CD4-positive, alpha-beta T cell (primary cell): Measurements from ENCODE around the gene PIK3AP1. TPM values are rescaled to one million over a fixed set of nuclear protein-coding genes. Genes with fewer than 3 reads are reported as not detected.

ENCODE experiments used
- ATAC-seq: fragments of 200-7000 bp; cut with Tn5 transposase; one replicate; pipeline ENCODE4 v1.10.0; 2022; ENCODE audit warnings: mild to moderate bottlenecking; ENCODE audit not compliant: poor library complexity
- CTCF ChIA-PET: fragments of 350-600 bp; sonication (Branson Sonifier 250); formaldehyde crosslinking; loops from one replicate; lab custom pipeline; 2021; ENCODE audit warnings: antibody characterized with exemption, inconsistent platforms; lab: Charles Lee
- POLR2A ChIA-PET: fragments of 350-600 bp; sonication (Branson Sonifier 250); formaldehyde crosslinking; loops from one replicate; lab custom pipeline; 2021; ENCODE audit warnings: antibody characterized with exemption, inconsistent platforms; lab: Charles Lee
- DNase-seq, 14 experiments: peaks; one replicate each; pipeline ENCODE4 v3.0.0-alpha.2; 2013 to 2020; ENCODE audit warnings: mixed read lengths in 2 of 14
- H3K27ac ChIP-seq, 2 donors: one replicate each; pipeline versions ENCODE4 v1.5.1 to v1.7.0; 2013; ENCODE audit warnings: low read length in 2 of 2, low read depth in 1 of 2, mild to moderate bottlenecking in 1 of 2
- H3K27me3 ChIP-seq, 2 experiments: 1 replicate in 1 of 2; 2 replicates in 1 of 2; pipeline versions ENCODE4 v1.6.1 to v1.7.0; 2013; ENCODE audit warnings: low read length in 2 of 2, control low read depth in 1 of 2, mild to moderate bottlenecking in 1 of 2, moderate library complexity in 1 of 2; ENCODE audit not compliant: insufficient read depth in 2 of 2, control insufficient read depth in 1 of 2
- H3K36me3 ChIP-seq: one replicate; pipeline ENCODE4 v1.6.1; 2013; ENCODE audit warnings: low read length, control low read depth; ENCODE audit not compliant: insufficient read depth
- H3K4me1 ChIP-seq: one replicate; pipeline ENCODE4 v1.6.1; 2013; ENCODE audit warnings: low read length, control low read depth; ENCODE audit not compliant: insufficient read depth
- H3K4me3 ChIP-seq: one replicate; pipeline ENCODE4 v1.5.1; 2013; ENCODE audit warnings: mild to moderate bottlenecking, low read length, moderate library complexity
- H3K9me3 ChIP-seq, 2 experiments: 1 replicate in 1 of 2; 2 replicates in 1 of 2; pipeline versions ENCODE4 v1.6.1 to v1.7.0; 2013; ENCODE audit warnings: low read length in 2 of 2, mild to moderate bottlenecking in 2 of 2, control low read depth in 1 of 2, moderate library complexity in 1 of 2; ENCODE audit not compliant: control insufficient read depth in 1 of 2, insufficient read depth in 1 of 2
- H3K27ac Mint-ChIP-seq: one replicate; pipeline ENCODE4 v1.8.0; 2020; ENCODE audit warnings: mixed read lengths
- H3K27me3 Mint-ChIP-seq: one replicate; pipeline ENCODE4 v1.8.0; 2021; ENCODE audit warnings: mixed read lengths
- H3K36me3 Mint-ChIP-seq: one replicate; pipeline ENCODE4 v1.8.0; 2021; ENCODE audit warnings: low read depth, mixed read lengths
- H3K4me1 Mint-ChIP-seq: one replicate; pipeline ENCODE4 v1.8.0; 2021; ENCODE audit warnings: low read depth, mixed read lengths
- H3K4me3 Mint-ChIP-seq: one replicate; pipeline ENCODE4 v1.8.0; 2020; ENCODE audit warnings: mild to moderate bottlenecking, mixed read lengths
- H3K9me3 Mint-ChIP-seq: one replicate; pipeline ENCODE4 v1.8.0; 2020; ENCODE audit warnings: mixed read lengths
- intact Hi-C, 2 experiments: fragments of 100-400 bp; cut with DNase I in 1 of 2; cut with micrococcal nuclease in 1 of 2; formaldehyde crosslinking; loops; one replicate each; pipeline versions ENCODE4 v1.15.1 to v1.9.0; 2023 to 2025; cut with DNase I, micrococcal nuclease
- total RNA-seq, 174 experiments: library from RNA in 2 of 174; stranded (reverse) in 2 of 174; gene quantifications; one replicate each; pipeline ENCODE4 v1.2.3 and lab custom pipeline; 2021 to 2026
- TF ChIP-seq, protein P1 (sequence below): fragments of 200-600 bp; IDR thresholded peaks from one replicate; pipeline ENCODE4 v1.8.0; 2022; ENCODE audit warnings: antibody characterized with exemption, mild to moderate bottlenecking

The PIK3AP1 gene
- total RNA-seq, 2 experiments from 2014 or later, result 0.58 to 0.59 TPM

DNA sequence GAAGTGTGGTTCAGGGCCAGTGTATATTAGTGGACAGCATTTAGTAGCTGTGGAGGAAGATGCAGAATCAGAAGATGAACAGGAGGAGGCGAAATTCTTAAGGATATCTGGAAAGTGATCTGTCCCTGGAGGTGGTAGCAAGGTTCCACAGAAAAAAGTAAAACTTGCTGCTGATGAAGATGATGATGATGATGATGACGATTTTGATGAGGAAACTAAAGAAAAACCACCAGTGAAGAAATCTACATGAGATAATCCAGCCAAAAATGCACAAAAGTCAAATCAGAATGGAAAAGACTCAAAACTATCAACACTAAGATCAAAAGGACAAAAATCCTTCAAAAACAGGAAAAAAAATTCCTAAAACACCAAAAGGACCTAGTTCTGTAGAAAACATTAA, 159.8 kb downstream of the PIK3AP1 start:
- Mint-ChIP-seq H3K9me3 (no peaks in the 10 kb centered on the region), H3K27me3 (no peaks in the 10 kb centered on the region), H3K4me1 (no peaks in the 10 kb centered on the region), H3K4me3 (no peak overlapping the region), H3K36me3 (peaks cover 66% of the 10 kb centered on the region), H3K27ac (no peak overlapping the region)
- Histone ChIP-seq H3K27me3 (no peaks in the 10 kb centered on the region), H3K27ac (no peak overlapping the region), H3K36me3 (peaks cover 63% of the 10 kb centered on the region), H3K4me3 (no peak overlapping the region), H3K4me1 (no peaks in the 10 kb centered on the region), H3K9me3 (no peaks in the 10 kb centered on the region)
- ChIA-PET POLR2A (no interaction called here), CTCF (no interaction called here)
- intact Hi-C loops, result no loop called here
- DNase-seq, result no peak
- TF ChIP-seq, protein P1, sequence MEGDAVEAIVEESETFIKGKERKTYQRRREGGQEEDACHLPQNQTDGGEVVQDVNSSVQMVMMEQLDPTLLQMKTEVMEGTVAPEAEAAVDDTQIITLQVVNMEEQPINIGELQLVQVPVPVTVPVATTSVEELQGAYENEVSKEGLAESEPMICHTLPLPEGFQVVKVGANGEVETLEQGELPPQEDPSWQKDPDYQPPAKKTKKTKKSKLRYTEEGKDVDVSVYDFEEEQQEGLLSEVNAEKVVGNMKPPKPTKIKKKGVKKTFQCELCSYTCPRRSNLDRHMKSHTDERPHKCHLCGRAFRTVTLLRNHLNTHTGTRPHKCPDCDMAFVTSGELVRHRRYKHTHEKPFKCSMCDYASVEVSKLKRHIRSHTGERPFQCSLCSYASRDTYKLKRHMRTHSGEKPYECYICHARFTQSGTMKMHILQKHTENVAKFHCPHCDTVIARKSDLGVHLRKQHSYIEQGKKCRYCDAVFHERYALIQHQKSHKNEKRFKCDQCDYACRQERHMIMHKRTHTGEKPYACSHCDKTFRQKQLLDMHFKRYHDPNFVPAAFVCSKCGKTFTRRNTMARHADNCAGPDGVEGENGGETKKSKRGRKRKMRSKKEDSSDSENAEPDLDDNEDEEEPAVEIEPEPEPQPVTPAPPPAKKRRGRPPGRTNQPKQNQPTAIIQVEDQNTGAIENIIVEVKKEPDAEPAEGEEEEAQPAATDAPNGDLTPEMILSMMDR, result no peak
- ATAC-seq, result no peak

DNA sequence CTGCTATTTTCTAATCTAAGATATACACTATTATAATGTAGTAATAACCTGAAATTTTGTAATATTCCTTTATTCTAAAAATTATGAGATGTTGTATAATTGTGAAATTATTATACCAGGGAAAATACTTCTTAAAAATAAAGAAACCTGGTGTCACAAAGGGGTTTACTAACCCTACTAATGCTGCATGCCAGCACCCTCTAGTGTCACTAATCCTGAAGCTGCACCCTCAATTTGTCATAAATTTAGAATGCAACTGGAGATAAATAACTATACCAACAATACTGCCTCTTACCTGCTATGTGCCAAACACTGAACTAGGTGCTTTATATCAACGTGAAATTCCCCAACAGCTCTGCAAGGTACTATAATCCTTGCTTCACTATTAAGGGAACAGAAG, 164.3 kb downstream of the PIK3AP1 start:
- H3K27me3 Mint-ChIP-seq, result no peaks in the 10 kb centered on the region
- Histone ChIP-seq H3K27ac (no peak overlapping the region), H3K4me3 (no peak overlapping the region), H3K36me3 (peaks cover 69% of the 10 kb centered on the region), H3K4me1 (no peaks in the 10 kb centered on the region), H3K9me3 (no peaks in the 10 kb centered on the region), H3K27me3 (no peaks in the 10 kb centered on the region)
- ChIA-PET POLR2A (no interaction called here), CTCF (interaction anchor here (1.5 kb wide), 1 partner anchor 11 kb away, joined by 4 read pairs; no protein-coding TSS in a partner anchor)
- H3K36me3 Mint-ChIP-seq, result peaks cover 42% of the 10 kb centered on the region
- no peak for ATAC-seq
- TF ChIP-seq, protein P1, result no peak
- no peaks in the 10 kb centered on the region for H3K4me1 Mint-ChIP-seq
- H3K4me3 Mint-ChIP-seq, result no peak overlapping the region
- H3K27ac Mint-ChIP-seq, result no peak overlapping the region
- DNase-seq, result peak in 2 of 14 experiments; percentile 14 to 16
- no peaks in the 10 kb centered on the region for H3K9me3 Mint-ChIP-seq
- intact Hi-C loops, result no loop called here

DNA sequence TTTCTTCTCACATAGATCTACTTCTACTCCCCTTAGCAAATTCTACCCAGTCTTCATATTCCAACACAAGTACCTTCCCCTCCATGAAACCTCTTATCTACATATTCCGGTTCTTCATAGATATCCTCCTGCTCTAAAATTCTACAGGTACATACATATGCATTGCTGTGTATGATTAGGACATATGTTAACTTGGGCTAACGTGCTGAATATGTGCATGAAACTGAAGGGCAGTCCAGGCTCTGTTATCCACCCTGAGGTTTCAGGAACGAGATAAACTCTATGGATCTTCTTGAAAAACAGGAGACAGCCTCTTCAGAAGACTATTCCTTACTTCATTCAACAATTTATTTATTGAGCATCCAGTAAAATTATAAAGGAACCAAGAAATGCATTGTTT, 165.0 kb downstream of the PIK3AP1 start:
- DNase-seq, result no peak
- H3K9me3 Mint-ChIP-seq, result no peaks in the 10 kb centered on the region

More for the DNA sequence above, 165.0 kb downstream of the PIK3AP1 start:
- H3K9me3 ChIP-seq, result no peaks in the 10 kb centered on the region
- no peaks in the 10 kb centered on the region for H3K4me1 Mint-ChIP-seq
- intact Hi-C loops, result no loop called here
- no peaks in the 10 kb centered on the region for H3K4me1 ChIP-seq
- no peak overlapping the region for H3K4me3 Mint-ChIP-seq
- POLR2A ChIA-PET, result no interaction called here
- H3K4me3 ChIP-seq, result no peak overlapping the region
- CTCF ChIA-PET, result interaction anchor here (1.5 kb wide), 1 partner anchor 10 kb away, joined by 4 read pairs; no protein-coding TSS in a partner anchor
- H3K27me3 Mint-ChIP-seq, result no peaks in the 10 kb centered on the region
- no peak for ATAC-seq
- TF ChIP-seq, protein P1, result no peak
- H3K27ac Mint-ChIP-seq, result no peak overlapping the region
- peaks cover 71% of the 10 kb centered on the region for H3K36me3 ChIP-seq
- peaks cover 42% of the 10 kb centered on the region for H3K36me3 Mint-ChIP-seq
- H3K27me3 ChIP-seq, result no peaks in the 10 kb centered on the region
- no peak overlapping the region for H3K27ac ChIP-seq
